SK-N-SH (cell line): Measurements from ENCODE around the gene MARK4.

Source experiments
- FOSL2 ChIP-seq: IDR thresholded peaks from 2 replicates; pipeline ENCODE4 v1.4.0; 2012; ENCODE audit warnings: low read depth, mild to moderate bottlenecking, moderate library complexity, borderline replicate concordance
- FOXJ3 ChIP-seq: sonication (generic); formaldehyde crosslinking; IDR thresholded peaks from 2 replicates; pipeline ENCODE4 v1.5.1; 2020; ENCODE audit warnings: mild to moderate bottlenecking, missing genetic modification reagents
- MEF2A ChIP-seq: IDR thresholded peaks from 2 replicates; pipeline ENCODE4 v1.4.0; 2012; ENCODE audit warnings: low read depth, borderline replicate concordance
- POLR2AphosphoS5 ChIP-seq: IDR thresholded peaks from 2 replicates; pipeline ENCODE4 v1.6.1; 2012; ENCODE audit warnings: low read depth, low read length
- RXRA ChIP-seq: IDR thresholded peaks from 2 replicates; pipeline ENCODE4 v1.4.0; 2012; ENCODE audit warnings: low read depth, mild to moderate bottlenecking, borderline replicate concordance
- SIN3A ChIP-seq: IDR thresholded peaks from 2 replicates; pipeline ENCODE4 v1.6.1; 2012; ENCODE audit warnings: low read depth, mild to moderate bottlenecking, low read length, moderate library complexity, borderline replicate concordance
- SMC3 ChIP-seq: IDR thresholded peaks from 2 replicates; pipeline ENCODE4 v1.6.1; 2012; ENCODE audit warnings: low read depth, low read length, improper control_type of control experiment
- TAF1 ChIP-seq: IDR thresholded peaks from 2 replicates; pipeline ENCODE4 v1.6.1; 2012; ENCODE audit warnings: low read depth, mild to moderate bottlenecking, low read length, moderate library complexity, borderline replicate concordance
- YY1 ChIP-seq: IDR thresholded peaks from 2 replicates; pipeline ENCODE4 v1.4.0; 2012; ENCODE audit warnings: low read depth, mild to moderate bottlenecking
- TF ChIP-seq, protein P1 (sequence below): IDR thresholded peaks from 2 replicates; pipeline ENCODE4; 2012
- TF ChIP-seq, protein P2 (sequence below): fragments of 200-600 bp; sonication (generic); IDR thresholded peaks from 2 replicates; pipeline ENCODE4 v1.6.1; 2017; ENCODE audit warnings: antibody characterized with exemption, mild to moderate bottlenecking, moderate library complexity
- TF ChIP-seq, protein P3 (sequence below): IDR thresholded peaks from 2 replicates; pipeline ENCODE4 v1.6.1; 2012; ENCODE audit warnings: mild to moderate bottlenecking, low read depth, low read length, moderate library complexity
- TF ChIP-seq, protein P4 (sequence below): IDR thresholded peaks from 2 replicates; pipeline ENCODE4 v1.4.0; 2012; ENCODE audit warnings: low read depth, borderline replicate concordance
- TF ChIP-seq, protein P5 (sequence below): fragments of 150-350 bp; IDR thresholded peaks from 2 replicates; pipeline ENCODE4 v1.6.1; 2017; ENCODE audit warnings: antibody characterized with exemption, low read length, low read depth, borderline replicate concordance

DNA sequence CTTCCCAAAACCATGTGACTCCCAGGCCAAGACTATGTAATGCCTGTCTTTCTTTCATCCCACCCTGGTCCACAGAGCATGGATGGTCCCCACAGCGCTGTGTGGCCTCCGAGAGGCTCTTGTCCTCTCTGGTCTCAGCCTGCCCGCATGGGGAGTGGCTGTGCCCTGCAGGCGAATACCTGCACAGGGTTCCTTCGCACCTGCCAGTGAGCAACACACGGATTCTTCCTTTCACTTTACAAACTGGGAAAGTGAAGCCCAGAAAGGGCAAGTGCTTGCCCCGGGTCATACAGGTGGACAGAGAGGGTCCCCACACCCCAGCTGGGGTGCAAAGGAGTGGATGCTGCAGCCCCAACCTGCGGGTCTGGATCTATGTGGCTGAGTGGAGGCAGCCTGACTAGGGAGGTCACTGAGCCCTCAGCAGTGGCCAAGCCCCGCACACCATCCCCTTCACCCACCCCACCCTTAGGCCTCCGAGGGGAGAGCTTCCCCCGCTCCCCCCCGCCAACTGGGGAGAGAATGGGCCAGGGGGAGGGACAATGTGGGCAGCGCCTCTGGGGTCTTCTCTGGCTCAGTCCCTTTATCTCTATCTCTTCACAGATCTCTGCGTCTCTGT is 747 bp upstream of the MARK4 start:
- TF ChIP-seq FOXJ3 (CRISPR knock-in tag) (no peak), YY1 (no peak), TAF1 (no peak), SIN3A (no peak), MEF2A (no peak), SMC3 (no peak), RXRA (no peak), FOSL2 (no peak), POLR2AphosphoS5 (no peak)
- TF ChIP-seq, protein P1, sequence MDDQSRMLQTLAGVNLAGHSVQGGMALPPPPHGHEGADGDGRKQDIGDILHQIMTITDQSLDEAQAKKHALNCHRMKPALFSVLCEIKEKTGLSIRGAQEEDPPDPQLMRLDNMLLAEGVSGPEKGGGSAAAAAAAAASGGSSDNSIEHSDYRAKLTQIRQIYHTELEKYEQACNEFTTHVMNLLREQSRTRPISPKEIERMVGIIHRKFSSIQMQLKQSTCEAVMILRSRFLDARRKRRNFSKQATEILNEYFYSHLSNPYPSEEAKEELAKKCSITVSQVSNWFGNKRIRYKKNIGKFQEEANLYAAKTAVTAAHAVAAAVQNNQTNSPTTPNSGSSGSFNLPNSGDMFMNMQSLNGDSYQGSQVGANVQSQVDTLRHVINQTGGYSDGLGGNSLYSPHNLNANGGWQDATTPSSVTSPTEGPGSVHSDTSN, result no peak
- TF ChIP-seq, protein P2, sequence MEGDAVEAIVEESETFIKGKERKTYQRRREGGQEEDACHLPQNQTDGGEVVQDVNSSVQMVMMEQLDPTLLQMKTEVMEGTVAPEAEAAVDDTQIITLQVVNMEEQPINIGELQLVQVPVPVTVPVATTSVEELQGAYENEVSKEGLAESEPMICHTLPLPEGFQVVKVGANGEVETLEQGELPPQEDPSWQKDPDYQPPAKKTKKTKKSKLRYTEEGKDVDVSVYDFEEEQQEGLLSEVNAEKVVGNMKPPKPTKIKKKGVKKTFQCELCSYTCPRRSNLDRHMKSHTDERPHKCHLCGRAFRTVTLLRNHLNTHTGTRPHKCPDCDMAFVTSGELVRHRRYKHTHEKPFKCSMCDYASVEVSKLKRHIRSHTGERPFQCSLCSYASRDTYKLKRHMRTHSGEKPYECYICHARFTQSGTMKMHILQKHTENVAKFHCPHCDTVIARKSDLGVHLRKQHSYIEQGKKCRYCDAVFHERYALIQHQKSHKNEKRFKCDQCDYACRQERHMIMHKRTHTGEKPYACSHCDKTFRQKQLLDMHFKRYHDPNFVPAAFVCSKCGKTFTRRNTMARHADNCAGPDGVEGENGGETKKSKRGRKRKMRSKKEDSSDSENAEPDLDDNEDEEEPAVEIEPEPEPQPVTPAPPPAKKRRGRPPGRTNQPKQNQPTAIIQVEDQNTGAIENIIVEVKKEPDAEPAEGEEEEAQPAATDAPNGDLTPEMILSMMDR, result no peak
- TF ChIP-seq, protein P3, sequence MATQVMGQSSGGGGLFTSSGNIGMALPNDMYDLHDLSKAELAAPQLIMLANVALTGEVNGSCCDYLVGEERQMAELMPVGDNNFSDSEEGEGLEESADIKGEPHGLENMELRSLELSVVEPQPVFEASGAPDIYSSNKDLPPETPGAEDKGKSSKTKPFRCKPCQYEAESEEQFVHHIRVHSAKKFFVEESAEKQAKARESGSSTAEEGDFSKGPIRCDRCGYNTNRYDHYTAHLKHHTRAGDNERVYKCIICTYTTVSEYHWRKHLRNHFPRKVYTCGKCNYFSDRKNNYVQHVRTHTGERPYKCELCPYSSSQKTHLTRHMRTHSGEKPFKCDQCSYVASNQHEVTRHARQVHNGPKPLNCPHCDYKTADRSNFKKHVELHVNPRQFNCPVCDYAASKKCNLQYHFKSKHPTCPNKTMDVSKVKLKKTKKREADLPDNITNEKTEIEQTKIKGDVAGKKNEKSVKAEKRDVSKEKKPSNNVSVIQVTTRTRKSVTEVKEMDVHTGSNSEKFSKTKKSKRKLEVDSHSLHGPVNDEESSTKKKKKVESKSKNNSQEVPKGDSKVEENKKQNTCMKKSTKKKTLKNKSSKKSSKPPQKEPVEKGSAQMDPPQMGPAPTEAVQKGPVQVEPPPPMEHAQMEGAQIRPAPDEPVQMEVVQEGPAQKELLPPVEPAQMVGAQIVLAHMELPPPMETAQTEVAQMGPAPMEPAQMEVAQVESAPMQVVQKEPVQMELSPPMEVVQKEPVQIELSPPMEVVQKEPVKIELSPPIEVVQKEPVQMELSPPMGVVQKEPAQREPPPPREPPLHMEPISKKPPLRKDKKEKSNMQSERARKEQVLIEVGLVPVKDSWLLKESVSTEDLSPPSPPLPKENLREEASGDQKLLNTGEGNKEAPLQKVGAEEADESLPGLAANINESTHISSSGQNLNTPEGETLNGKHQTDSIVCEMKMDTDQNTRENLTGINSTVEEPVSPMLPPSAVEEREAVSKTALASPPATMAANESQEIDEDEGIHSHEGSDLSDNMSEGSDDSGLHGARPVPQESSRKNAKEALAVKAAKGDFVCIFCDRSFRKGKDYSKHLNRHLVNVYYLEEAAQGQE, result no peak
- TF ChIP-seq, protein P4, sequence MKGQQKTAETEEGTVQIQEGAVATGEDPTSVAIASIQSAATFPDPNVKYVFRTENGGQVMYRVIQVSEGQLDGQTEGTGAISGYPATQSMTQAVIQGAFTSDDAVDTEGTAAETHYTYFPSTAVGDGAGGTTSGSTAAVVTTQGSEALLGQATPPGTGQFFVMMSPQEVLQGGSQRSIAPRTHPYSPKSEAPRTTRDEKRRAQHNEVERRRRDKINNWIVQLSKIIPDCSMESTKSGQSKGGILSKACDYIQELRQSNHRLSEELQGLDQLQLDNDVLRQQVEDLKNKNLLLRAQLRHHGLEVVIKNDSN, result no peak
- TF ChIP-seq, protein P5, sequence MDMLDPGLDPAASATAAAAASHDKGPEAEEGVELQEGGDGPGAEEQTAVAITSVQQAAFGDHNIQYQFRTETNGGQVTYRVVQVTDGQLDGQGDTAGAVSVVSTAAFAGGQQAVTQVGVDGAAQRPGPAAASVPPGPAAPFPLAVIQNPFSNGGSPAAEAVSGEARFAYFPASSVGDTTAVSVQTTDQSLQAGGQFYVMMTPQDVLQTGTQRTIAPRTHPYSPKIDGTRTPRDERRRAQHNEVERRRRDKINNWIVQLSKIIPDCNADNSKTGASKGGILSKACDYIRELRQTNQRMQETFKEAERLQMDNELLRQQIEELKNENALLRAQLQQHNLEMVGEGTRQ, result no peak
